Activated naive CD8-positive, alpha-beta T cell treated with anti-CD3 and anti-CD28 coated beads, Interleukin-2, amount 50 U/mL, for 24 hours (primary cell): ENCODE results near the gene ACTRT2.

Experiments used
- ATAC-seq: fragments of 150-1000 bp; cut with Tn5 transposase; one replicate; pipeline ENCODE4 v1.10.0; 2021
- DNase-seq: peaks from one replicate; pipeline ENCODE4 v3.0.0; 2021
- H3K27ac Mint-ChIP-seq: one replicate; pipeline ENCODE4 v1.8.0; 2021; ENCODE audit warnings: mild to moderate bottlenecking, mixed read lengths
- H3K27me3 Mint-ChIP-seq: one replicate; pipeline ENCODE4 v1.8.0; 2021; ENCODE audit warnings: mixed read lengths
- H3K36me3 Mint-ChIP-seq: one replicate; pipeline ENCODE4 v1.8.0; 2021; ENCODE audit warnings: low read depth, mixed read lengths
- H3K4me1 Mint-ChIP-seq: one replicate; pipeline ENCODE4 v1.8.0; 2021; ENCODE audit warnings: mixed read lengths
- H3K4me3 Mint-ChIP-seq: one replicate; pipeline ENCODE4 v1.8.0; 2021; ENCODE audit warnings: mild to moderate bottlenecking, moderate library complexity, mixed read lengths
- H3K9me3 Mint-ChIP-seq: one replicate; pipeline ENCODE4 v1.8.0; 2021; ENCODE audit warnings: mixed read lengths

The ACTRT2 gene

GRCh38 chr1:3026581-3027391 lies 5.5 kb downstream of the ACTRT2 start:
- no peaks in the 10 kb centered on the region for H3K9me3 Mint-ChIP-seq
- no peak for ATAC-seq
- no peak overlapping the region for H3K4me3 Mint-ChIP-seq
- H3K27ac Mint-ChIP-seq: no peak overlapping the region
- H3K27me3 Mint-ChIP-seq: no peaks in the 10 kb centered on the region
- no peak for DNase-seq
- H3K36me3 Mint-ChIP-seq: no peaks in the 10 kb centered on the region
- no peaks in the 10 kb centered on the region for H3K4me1 Mint-ChIP-seq

DNA sequence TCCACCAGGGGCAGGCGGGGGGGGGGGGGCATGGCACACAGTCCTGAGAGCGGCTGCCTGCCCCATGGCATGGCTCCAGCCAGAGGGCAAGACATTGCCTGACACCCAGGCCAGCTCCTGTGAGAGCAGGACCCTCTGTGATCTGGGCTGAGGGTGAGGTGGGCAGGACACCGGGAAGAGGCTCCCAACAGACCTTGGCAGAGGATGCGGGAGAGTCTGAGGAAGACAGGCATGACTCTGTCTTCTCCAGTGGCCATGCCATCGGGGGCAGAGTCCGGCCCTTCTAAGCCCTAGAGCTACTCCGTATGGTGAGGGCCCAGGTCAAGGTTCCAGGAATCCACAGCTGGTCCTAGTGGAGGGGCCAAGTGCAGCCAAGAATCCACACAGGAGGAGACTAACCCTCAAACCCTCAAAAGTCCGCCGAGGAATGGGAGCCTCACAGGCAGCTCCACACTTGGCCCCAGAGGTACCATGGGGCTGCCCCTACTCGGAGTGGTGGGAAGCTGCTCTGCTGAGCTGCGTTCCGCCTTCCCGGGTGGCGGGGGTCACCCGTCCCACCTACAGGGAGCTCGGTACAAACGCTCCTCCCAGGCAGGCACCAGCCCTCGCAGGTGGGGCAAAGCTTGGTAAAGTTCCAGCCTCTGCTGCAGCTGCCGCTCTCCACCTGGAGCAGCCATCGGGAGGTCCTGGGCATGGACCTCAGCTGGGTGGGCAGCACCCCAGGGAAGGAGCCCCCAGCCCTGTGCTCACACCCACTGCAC lies 6.5 kb downstream of the ACTRT2 start:
- Mint-ChIP-seq H3K27me3 (no peaks in the 10 kb centered on the region), H3K27ac (no peak overlapping the region), H3K4me3 (no peak overlapping the region), H3K9me3 (no peaks in the 10 kb centered on the region), H3K36me3 (no peaks in the 10 kb centered on the region), H3K4me1 (peaks cover 4% of the 10 kb centered on the region)
- DNase-seq: no peak
- ATAC-seq: no peak

GRCh38 chr1:3028531-3029282 lies 7.4 kb downstream of the ACTRT2 start:
- Mint-ChIP-seq H3K4me3 (no peak overlapping the region), H3K36me3 (no peaks in the 10 kb centered on the region), H3K27me3 (no peaks in the 10 kb centered on the region), H3K9me3 (no peaks in the 10 kb centered on the region), H3K27ac (no peak overlapping the region), H3K4me1 (peaks cover 10% of the 10 kb centered on the region)
- no peak for DNase-seq
- no peak for ATAC-seq

GRCh38 chr1:3029481-3029961 lies 8.3 kb downstream of the ACTRT2 start:
- Mint-ChIP-seq H3K36me3 (no peaks in the 10 kb centered on the region), H3K27me3 (no peaks in the 10 kb centered on the region), H3K9me3 (no peaks in the 10 kb centered on the region), H3K4me1 (peaks cover 12% of the 10 kb centered on the region), H3K4me3 (no peak overlapping the region), H3K27ac (no peak overlapping the region)
- DNase-seq (no peak), ATAC-seq (no peak)

- DNase-seq (no peak), ATAC-seq (no peak)
- Mint-ChIP-seq H3K4me3 (no peak overlapping the region), H3K27me3 (no peaks in the 10 kb centered on the region), H3K27ac (no peak overlapping the region), H3K9me3 (no peaks in the 10 kb centered on the region), H3K36me3 (no peaks in the 10 kb centered on the region), H3K4me1 (peaks cover 12% of the 10 kb centered on the region)
Observed at GRCh38 chr1:3029991-3030662, 8.9 kb downstream of the ACTRT2 start.

- no peaks in the 10 kb centered on the region for H3K9me3 Mint-ChIP-seq
- no peaks in the 10 kb centered on the region for H3K27me3 Mint-ChIP-seq
- peaks cover 12% of the 10 kb centered on the region for H3K4me1 Mint-ChIP-seq
- DNase-seq: no peak
- H3K27ac Mint-ChIP-seq: no peak overlapping the region
- no peak overlapping the region for H3K4me3 Mint-ChIP-seq
- no peak for ATAC-seq
- no peaks in the 10 kb centered on the region for H3K36me3 Mint-ChIP-seq
Observed at GRCh38 chr1:3030663-3031381, 9.6 kb downstream of the ACTRT2 start.

DNA sequence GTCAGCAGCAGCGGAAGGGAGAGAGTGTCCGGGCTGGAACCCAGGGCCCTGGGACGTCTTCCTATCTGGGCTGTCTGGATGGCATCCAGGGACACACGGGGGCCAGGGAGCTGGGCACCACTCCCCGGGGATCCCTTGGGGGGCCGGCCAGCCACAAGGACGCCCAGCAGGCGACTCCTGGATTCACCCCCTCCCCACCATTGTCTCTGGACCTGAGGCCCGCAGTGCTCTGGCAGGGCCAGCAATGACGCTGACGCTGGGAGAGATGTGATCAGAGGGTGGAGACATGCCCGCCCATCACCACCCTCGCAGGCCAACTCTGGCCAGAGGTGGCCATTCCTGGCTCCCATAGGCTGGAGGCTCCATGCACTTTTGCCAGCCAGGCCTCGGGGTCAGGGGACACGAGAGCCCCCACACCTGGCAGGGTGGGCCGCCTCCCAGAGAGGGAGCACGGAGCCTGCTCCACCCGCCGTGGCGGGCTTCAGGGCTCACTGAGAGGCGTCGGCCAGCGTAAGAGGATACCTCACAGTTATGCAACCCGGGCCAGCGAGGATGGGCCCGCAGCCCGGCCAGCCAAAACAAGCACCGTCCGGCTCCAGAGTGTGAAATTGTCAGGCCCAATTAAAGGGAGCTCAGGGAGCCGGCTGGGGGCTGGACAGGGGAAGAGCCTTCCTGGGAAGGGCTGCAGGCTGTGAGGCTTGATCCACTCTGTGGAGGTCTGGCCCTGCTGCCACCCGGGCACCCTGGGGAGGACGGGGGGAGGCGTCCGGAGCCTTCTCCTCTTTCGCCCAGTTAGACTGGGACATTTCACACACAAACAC lies 10.3 kb downstream of the ACTRT2 start:
- no peaks in the 10 kb centered on the region for H3K9me3 Mint-ChIP-seq
- peaks cover 12% of the 10 kb centered on the region for H3K4me1 Mint-ChIP-seq
- ATAC-seq: no peak
- H3K4me3 Mint-ChIP-seq: no peak overlapping the region
- DNase-seq: no peak
- H3K27ac Mint-ChIP-seq: no peak overlapping the region
- H3K36me3 Mint-ChIP-seq: no peaks in the 10 kb centered on the region
- no peaks in the 10 kb centered on the region for H3K27me3 Mint-ChIP-seq

DNA sequence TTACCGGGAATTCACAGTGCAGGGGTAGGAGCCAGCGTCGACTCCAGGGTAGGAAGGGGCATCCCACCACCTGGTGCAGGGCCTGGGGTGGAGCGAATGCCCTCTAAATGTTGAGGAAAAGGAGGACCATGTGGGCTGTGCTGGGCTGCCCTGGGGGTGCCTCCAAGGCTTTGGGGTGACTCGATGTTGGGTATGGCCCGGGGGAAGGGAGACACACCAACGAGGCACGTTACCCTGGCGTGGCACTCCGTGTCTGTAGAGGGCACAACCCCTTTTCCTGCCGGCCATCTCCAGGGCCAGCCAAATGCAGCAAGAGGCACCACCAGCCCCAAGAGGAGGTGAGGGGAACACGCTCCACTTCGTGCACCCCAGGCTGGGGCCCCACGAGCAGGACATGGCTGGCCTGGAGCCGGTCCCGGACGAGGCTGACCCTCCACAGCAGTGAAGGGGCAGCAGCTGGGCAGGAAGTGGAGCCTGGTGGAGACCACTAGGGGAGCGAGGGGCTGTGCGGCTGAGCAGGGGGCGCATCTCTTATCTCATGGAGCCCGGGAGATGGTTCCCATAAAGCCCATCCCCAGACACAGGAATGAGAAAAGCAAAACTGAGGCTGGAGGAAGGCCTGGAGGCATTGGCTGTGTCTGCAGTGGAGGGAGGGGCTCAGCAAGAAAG lies 11.2 kb downstream of the ACTRT2 start:
- DNase-seq (no peak), ATAC-seq (no peak)
- Mint-ChIP-seq H3K27ac (no peak overlapping the region), H3K27me3 (no peaks in the 10 kb centered on the region), H3K4me3 (no peak overlapping the region), H3K36me3 (no peaks in the 10 kb centered on the region), H3K9me3 (no peaks in the 10 kb centered on the region), H3K4me1 (peaks cover 12% of the 10 kb centered on the region)

DNA sequence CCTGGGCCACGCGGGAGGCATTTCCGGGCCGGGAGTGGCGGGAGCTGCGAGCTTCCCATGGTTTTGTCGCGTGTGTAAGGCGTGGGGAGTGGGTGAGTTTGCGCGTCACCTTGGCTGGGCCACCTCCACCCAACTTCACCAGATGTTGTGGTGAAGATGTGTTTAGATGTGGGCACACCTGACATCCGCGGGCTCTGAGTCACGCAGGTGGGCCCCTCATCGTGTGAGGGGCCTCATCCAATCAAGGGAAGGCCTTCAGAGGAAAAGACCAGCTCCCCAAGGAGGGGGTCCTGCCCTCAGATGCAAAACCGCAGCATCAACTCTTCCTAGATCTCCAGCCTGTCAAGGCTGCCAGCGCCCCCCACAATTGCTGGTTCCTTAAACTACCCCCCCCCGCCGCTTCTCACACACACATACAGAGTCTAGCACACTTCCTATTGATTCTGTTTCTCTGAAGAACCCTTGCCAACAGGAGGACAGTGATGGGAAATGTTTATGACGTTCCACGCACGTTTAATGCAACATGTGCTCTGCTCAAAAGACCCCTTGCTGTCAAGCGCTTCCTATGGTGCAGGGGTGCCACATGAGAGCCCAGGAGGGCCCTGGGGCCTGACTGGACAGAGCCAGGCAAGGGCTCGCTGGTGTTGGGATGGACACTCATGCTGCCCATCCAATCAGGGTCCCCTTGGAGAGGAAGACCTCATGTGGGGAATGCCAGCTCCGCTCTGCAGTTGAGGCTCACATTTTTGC lies 11.9 kb downstream of the ACTRT2 start:
- Mint-ChIP-seq H3K36me3 (no peaks in the 10 kb centered on the region), H3K9me3 (no peaks in the 10 kb centered on the region), H3K27ac (no peak overlapping the region), H3K4me3 (no peak overlapping the region), H3K4me1 (peaks cover 12% of the 10 kb centered on the region), H3K27me3 (no peaks in the 10 kb centered on the region)
- peak; percentile 21 for ATAC-seq
- peak; percentile 20 for DNase-seq

DNA sequence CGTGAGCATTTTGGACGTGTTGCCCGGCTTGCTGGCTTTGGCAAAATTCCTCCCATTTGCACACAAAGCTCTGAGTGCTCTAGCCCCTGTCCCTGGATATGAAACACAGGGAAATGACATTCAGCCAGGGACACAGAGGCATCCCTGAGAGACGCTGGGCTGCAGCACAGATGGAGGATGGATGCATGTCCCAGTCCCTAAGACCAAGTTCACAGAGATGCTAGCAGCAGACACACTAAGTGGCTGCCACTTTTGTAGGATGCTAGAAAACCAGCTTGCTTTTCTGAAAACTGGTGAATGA lies 12.5 kb downstream of the ACTRT2 start:
- no peak for ATAC-seq

DNA sequence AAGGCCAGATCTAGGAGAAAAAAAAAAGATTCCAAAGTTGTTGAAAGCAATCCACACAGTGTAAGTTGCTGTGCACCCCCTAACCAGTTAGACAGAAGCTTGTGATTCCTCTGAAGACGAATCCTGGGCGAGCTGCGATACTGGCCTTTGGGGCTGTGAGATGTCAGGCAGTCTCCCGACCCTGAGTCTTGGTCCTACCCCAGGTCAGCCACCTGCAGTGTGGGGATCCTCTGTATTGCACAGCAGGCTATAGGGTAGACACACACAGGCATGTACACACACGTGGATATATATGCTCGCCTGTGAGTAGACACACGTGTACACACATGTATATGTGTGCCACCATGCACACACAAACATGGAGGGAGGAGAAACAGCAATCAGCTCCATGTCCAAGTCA lies 12.9 kb downstream of the ACTRT2 start:
- H3K36me3 Mint-ChIP-seq: no peaks in the 10 kb centered on the region
- H3K27ac Mint-ChIP-seq: no peak overlapping the region
- no peak for ATAC-seq
- no peak for DNase-seq
- peaks cover 12% of the 10 kb centered on the region for H3K4me1 Mint-ChIP-seq
- H3K4me3 Mint-ChIP-seq: no peak overlapping the region
- no peaks in the 10 kb centered on the region for H3K9me3 Mint-ChIP-seq
- no peaks in the 10 kb centered on the region for H3K27me3 Mint-ChIP-seq

More for the DNA sequence above, 12.5 kb downstream of the ACTRT2 start:
- H3K4me1 Mint-ChIP-seq: peaks cover 12% of the 10 kb centered on the region
- no peaks in the 10 kb centered on the region for H3K9me3 Mint-ChIP-seq
- no peaks in the 10 kb centered on the region for H3K36me3 Mint-ChIP-seq
- DNase-seq: no peak
- H3K27ac Mint-ChIP-seq: no peak overlapping the region
- no peak overlapping the region for H3K4me3 Mint-ChIP-seq
- no peaks in the 10 kb centered on the region for H3K27me3 Mint-ChIP-seq

DNA sequence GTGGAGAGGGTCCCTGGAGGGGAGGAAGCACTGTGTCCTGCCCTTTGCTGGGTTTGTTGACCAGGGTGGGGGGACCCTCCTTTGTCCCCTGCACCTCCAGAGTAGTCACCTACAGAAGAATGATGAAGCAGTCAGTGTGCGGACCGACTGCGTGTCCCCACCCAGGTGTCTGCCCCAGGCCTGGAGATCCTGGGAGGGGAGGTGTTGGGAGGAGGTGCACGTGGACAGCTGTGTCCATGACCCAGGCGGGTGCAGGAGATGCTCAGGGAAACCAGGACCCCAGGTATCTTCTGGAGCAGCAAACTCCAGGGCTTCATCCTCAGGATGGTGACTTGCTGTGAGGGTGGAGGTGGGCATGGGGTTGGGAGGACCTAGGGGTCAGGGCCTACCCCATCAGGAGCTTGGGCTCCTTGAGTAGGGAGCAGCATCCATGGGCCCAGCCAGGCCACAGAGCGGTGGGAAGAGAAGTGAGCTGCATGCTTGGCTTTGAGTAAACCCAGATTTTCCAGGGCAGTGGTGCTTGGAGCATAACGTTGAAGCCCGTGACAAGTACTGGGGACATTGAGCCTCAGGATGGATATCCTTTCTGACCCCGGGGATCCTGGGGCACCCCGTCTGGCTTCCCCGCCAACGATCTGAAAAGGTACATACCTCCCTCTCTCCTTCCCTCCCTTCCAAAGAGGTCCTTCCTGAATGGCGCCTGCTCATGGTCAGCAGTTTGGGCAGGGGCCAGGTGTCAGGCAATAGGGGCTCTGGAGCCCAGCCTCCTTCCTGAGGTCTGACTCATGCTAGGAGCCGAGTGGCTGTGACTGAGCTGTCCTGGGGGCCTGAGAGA lies 13.7 kb downstream of the ACTRT2 start:
- Mint-ChIP-seq H3K4me1 (peaks cover 12% of the 10 kb centered on the region), H3K36me3 (no peaks in the 10 kb centered on the region), H3K4me3 (no peak overlapping the region), H3K9me3 (no peaks in the 10 kb centered on the region), H3K27ac (no peak overlapping the region), H3K27me3 (no peaks in the 10 kb centered on the region)
- ATAC-seq (no peak), DNase-seq (no peak)
